ACC112 (cell line): Measurements from ENCODE around the gene ATP13A2.
"Not testable (repeated sequence)": the region's sequence is repeated elsewhere in the genome, so short reads cannot be mapped to it uniquely, and the experiment has no call there.

Experiments used
- H2AFZ ChIP-seq: fragments of 200-600 bp; sonication (generic); one replicate; pipeline ENCODE4 v1.6.0; 2017; ENCODE audit warnings: antibody characterized with exemption, low read length; ENCODE audit not compliant: unreplicated experiment
- H3K27ac ChIP-seq: fragments of 200-600 bp; sonication (generic); 2 replicates; pipeline ENCODE4 v1.5.1; 2014; ENCODE audit warnings: low read depth, mild to moderate bottlenecking, antibody characterized with exemption, low read length, moderate library complexity
- H3K27me3 ChIP-seq: fragments of 200-600 bp; sonication (generic); 2 replicates; pipeline ENCODE4 v1.6.1; 2014; ENCODE audit warnings: mild to moderate bottlenecking, antibody characterized with exemption, low read length, moderate library complexity, mixed read lengths; ENCODE audit not compliant: insufficient read depth
- H3K36me3 ChIP-seq: fragments of 200-600 bp; sonication (generic); 2 replicates; pipeline ENCODE4 v1.6.1; 2016; ENCODE audit warnings: mild to moderate bottlenecking, antibody characterized with exemption, low read length, moderate library complexity, mixed read lengths; ENCODE audit not compliant: insufficient read depth
- H3K4me1 ChIP-seq: fragments of 200-600 bp; sonication (generic); one replicate; pipeline ENCODE4 v1.6.1; 2016; ENCODE audit warnings: low read length, mixed read lengths; ENCODE audit not compliant: insufficient read depth, unreplicated experiment, control insufficient read depth
- H3K4me3 ChIP-seq: fragments of 200-600 bp; sonication (generic); 2 replicates; pipeline ENCODE4 v1.5.1; 2014; ENCODE audit warnings: mild to moderate bottlenecking, low read depth, low read length
- H3K79me2 ChIP-seq: fragments of 200-600 bp; sonication (generic); one replicate; pipeline ENCODE4 v1.6.0; 2016; ENCODE audit warnings: low read length; ENCODE audit not compliant: control insufficient read depth, unreplicated experiment, insufficient read depth

ATP13A2 gene

DNA sequence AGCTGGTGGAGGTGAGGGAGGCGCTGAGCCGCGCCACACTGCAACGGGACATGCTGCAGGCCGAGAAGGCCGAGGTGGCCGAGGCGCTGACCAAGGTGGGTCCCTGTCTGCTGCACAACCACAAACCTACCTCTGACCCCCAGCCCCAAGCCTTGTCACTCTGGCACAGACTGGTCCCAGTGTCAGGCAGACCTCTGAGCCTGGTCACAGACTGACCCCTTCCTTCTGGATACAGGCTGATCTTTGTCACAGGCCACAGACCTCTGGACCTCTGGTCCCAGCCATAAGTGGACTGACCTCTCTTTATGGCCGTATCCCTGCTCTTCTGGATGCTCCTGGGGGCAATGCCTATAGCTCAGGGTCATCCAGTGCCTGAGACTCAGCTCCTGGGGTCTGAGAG lies 66.2 kb downstream of the ATP13A2 start:
- H3K36me3 ChIP-seq, H3K27ac ChIP-seq, H3K4me3 ChIP-seq, H3K79me2 ChIP-seq, H2AFZ ChIP-seq, H3K4me1 ChIP-seq, H3K27me3 ChIP-seq: not testable (repeated sequence)

DNA sequence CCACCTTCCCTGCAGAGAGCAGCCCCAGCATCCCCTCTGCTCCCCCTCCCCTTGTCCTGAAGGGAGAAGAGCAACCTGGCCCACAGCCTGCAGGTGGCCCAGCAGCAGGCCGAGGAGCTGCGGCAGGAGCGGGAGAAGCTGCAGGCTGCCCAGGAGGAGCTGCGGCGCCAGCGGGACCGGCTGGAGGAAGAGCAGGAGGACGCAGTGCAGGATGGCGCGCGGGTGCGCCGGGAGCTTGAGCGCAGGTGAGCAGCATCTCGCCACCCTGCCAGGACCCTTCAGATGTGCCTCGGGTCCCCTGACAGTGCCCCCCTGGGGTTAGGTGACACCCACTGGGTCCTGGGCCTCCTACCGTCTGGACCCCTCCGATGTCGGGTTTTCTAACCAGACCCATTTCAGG lies 67.7 kb downstream of the ATP13A2 start:
- no peaks in the 10 kb centered on the region for H3K27me3 ChIP-seq
- H3K4me1 ChIP-seq = no peaks in the 10 kb centered on the region
- H3K79me2 ChIP-seq = no peaks in the 10 kb centered on the region
- H3K4me3 ChIP-seq = no peak overlapping the region
- H2AFZ ChIP-seq = no peak overlapping the region
- no peak overlapping the region for H3K27ac ChIP-seq
- H3K36me3 ChIP-seq = no peaks in the 10 kb centered on the region

DNA sequence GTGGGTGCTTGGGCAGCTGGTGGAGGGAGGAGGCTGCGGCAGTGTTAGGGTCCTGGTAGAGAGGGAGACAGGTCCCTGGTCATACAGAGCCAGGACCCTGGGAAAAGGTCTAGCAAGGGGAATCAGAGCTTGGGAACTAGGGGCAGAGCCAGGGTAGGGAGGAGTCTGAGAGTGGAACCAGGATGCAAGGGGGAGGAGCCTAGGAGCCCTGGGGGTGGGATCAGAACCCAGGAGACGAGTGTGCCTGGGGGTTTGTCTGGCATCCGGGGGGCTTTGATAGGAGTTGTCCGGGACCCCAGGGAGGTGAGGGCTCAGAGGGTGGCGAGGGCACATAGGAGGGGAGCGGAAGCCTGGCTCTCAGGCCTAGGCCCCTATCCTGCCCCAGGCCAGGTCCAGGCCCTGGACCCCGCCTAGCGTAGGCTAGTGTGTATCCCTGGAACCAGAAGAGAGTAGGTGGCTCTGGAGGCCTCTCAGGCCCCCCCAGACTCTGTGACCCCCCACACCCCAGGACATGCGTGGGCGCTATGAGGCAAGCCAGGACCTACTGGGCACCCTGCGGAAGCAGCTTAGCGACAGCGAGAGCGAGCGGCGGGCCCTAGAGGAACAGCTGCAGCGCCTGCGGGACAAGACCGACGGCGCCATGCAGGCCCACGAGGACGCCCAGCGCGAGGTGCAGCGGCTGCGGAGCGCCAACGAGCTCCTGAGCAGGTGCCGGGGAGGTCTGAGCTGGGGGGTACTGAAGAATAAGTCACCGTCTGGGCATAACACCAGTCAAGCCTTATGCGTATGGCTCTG lies 72.1 kb downstream of the ATP13A2 start:
- not testable (repeated sequence) for H3K27me3 ChIP-seq, H3K4me1 ChIP-seq, H3K4me3 ChIP-seq, H3K27ac ChIP-seq, H3K79me2 ChIP-seq, H2AFZ ChIP-seq, H3K36me3 ChIP-seq

DNA sequence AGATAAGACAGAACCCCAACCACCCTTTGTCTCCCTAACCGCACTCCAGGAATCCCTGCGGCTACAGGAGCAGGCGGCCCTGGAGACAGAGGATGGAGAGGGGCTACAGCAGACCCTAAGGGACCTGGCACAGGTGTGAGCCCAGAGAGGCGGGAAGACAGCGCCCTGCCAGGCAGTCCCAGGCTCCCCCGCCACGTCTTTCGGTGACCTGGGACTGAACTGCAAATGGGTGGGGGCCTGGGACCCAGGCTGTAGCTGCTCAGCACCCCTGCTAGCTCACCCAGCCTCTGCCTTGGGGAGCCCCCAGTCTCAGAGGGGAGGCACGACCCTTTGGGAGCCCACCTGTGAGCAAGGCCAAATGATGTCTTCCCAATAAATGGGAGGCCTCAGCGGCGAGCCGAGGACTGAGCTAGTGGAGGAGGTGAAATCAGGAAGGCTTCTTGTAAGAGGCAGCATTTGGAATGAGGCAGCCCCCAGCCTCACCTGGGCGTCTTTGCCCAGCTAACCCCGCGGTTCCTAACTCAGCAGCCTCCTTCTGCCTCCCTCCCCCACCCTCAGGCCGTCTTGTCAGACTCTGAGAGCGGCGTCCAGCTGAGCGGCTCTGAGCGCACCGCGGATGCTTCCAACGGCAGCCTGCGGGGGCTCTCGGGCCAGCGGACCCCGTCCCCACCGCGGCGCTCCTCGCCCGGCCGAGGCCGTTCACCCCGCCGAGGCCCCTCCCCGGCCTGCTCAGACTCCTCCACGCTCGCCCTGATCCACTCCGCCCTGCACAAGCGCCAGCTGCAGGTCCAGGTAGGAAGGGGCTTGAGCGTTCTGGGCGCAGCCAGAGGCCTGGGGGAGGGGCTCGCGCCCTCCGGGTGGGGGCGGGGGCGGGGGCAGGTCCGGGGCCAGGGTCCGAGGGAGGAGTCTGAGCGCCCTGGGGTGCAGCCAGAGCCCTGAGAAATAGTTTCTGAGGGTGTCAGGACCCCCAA lies 73.1 kb downstream of the ATP13A2 start:
- no peak overlapping the region for H3K27ac ChIP-seq

DNA sequence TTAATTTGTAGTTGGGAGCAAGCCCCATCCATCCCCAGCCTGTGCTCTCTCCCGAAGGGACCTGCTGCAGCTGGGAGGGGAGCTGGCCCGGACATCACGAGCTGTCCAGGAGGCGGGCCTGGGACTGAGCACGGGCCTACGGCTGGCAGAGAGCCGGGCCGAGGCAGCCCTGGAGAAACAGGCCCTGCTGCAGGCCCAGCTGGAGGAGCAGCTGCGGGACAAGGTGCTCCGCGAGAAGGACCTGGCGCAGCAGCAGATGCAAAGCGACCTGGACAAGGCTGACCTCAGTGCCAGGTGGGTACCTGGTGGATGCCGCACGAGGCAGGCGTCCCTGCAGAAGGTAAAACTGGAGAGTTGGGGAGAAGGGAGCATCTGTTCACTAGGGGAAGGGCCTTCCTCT lies 75.1 kb downstream of the ATP13A2 start:
- H3K79me2 ChIP-seq, H2AFZ ChIP-seq, H3K4me1 ChIP-seq, H3K27ac ChIP-seq, H3K36me3 ChIP-seq, H3K27me3 ChIP-seq, H3K4me3 ChIP-seq: not testable (repeated sequence)

More for the DNA sequence above, 73.1 kb downstream of the ATP13A2 start:
- no peaks in the 10 kb centered on the region for H3K27me3 ChIP-seq
- H2AFZ ChIP-seq = no peak overlapping the region
- H3K4me1 ChIP-seq = no peaks in the 10 kb centered on the region
- no peaks in the 10 kb centered on the region for H3K79me2 ChIP-seq
- no peak overlapping the region for H3K4me3 ChIP-seq
- no peaks in the 10 kb centered on the region for H3K36me3 ChIP-seq
